ENCODE measurements around the gene DSTN. TPM values are rescaled to one million over a fixed set of nuclear protein-coding genes. Genes with fewer than 3 reads are reported as not detected.

The DSTN gene
- total RNA-seq, 4 donors from 2014 or later = 111 to 151 (median 117) TPM

DNA sequence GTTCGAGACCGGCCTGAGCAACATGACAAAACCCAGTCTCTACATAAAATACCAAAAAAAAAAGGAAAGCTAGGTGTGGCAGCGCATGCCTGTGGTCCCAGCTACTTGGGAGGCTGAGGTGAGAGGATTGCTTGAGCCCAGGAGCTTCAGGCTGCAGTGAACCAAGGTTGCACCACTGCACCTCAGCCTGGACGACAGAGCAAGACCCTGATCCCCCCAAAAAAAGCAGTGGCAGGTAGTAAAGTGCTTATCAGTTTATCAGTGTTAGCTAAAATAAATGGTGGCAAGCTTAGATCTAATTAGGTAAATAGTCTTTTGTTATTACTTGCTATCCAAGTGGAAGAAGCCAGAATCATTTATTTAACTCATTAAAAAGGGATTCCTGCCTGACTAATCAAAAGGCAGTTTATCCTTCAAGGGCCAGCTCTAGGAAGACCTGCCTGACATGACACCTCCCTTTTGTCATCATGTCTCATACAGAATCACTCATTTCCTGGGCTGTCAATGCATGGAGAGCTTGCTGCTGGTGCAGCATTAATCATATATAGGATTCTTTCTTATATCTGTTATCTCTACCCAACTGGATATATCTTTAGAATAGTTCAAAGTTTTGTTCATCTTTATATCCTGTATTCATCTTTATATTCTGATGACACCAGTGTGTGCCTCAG lies 9.6 kb downstream of the DSTN start:
- no peak for TF ChIP-seq POLR2A (IDR thresholded peaks at IDR 0.05)
- TF ChIP-seq, protein P1, sequence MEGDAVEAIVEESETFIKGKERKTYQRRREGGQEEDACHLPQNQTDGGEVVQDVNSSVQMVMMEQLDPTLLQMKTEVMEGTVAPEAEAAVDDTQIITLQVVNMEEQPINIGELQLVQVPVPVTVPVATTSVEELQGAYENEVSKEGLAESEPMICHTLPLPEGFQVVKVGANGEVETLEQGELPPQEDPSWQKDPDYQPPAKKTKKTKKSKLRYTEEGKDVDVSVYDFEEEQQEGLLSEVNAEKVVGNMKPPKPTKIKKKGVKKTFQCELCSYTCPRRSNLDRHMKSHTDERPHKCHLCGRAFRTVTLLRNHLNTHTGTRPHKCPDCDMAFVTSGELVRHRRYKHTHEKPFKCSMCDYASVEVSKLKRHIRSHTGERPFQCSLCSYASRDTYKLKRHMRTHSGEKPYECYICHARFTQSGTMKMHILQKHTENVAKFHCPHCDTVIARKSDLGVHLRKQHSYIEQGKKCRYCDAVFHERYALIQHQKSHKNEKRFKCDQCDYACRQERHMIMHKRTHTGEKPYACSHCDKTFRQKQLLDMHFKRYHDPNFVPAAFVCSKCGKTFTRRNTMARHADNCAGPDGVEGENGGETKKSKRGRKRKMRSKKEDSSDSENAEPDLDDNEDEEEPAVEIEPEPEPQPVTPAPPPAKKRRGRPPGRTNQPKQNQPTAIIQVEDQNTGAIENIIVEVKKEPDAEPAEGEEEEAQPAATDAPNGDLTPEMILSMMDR (IDR thresholded peaks at IDR 0.05) = no peak
- Histone ChIP-seq H3K27ac (no peak overlapping the region), H3K9me3 (no peaks in the 10 kb centered on the region), H3K27me3 (no peaks in the 10 kb centered on the region), H3K4me1 (peaks cover 0 to 15% (median 0%) of the 10 kb centered on the region in 4 donors), H3K4me3 (no peak overlapping the region), H3K36me3 (no peaks in the 10 kb centered on the region)
- no peak for DNase-seq

DNA sequence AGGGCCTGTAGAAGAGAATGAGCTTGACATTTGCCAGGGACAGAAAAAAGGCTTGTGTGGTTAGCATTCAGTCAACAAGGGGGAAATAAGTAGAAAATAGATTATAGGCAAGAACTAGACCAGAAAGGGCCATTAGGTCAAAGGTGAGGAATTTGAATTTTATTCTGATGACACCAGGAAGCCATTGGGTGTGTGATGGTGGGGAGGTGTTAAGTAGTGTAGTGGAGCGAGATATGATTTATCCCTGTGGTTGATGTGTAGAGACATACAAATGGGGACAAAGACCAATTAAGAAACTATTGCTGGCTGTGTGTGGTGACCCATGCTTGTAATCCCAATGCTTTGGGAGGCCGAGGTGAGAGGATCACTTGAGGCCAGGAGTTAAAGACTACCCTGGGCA lies 11.0 kb downstream of the DSTN start:
- Histone ChIP-seq H3K9me3 (no peaks in the 10 kb centered on the region), H3K27ac (no peak overlapping the region), H3K36me3 (no peaks in the 10 kb centered on the region), H3K4me3 (no peak overlapping the region), H3K27me3 (no peaks in the 10 kb centered on the region), H3K4me1 (peaks cover 0 to 15% (median 0%) of the 10 kb centered on the region in 4 donors)
- no peak for TF ChIP-seq POLR2A (IDR thresholded peaks at IDR 0.05)
- TF ChIP-seq, protein P1 (IDR thresholded peaks at IDR 0.05) = no peak
- DNase-seq = no peak

DNA sequence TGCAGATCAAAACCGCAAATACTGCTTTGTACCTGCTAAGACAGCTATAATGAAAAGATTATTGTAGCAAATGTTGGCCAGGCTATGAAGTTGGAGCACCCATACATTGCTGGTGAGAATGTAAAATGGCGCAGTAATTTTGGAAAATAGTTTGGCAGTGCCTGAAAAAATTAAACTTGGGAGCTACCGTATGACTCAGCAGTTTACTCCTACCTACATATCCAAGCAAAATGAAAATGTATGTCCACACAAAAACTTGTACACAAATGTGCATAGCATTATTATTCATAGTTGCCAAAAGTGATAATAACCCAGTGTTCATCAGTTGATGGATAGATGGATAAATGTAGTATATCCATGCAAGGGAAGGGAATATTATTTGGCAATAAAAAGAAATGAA lies 13.3 kb downstream of the DSTN start:
- no peak overlapping the region for H3K4me3 ChIP-seq
- no peaks in the 10 kb centered on the region for H3K9me3 ChIP-seq
- no peaks in the 10 kb centered on the region for H3K36me3 ChIP-seq
- H3K27me3 ChIP-seq = no peaks in the 10 kb centered on the region
- H3K27ac ChIP-seq = no peak overlapping the region
- peaks cover 0 to 15% (median 0%) of the 10 kb centered on the region in 4 donors for H3K4me1 ChIP-seq
- no peak for DNase-seq
- TF ChIP-seq POLR2A (IDR thresholded peaks at IDR 0.05) = no peak
- TF ChIP-seq, protein P1 (IDR thresholded peaks at IDR 0.05) = no peak

DNA sequence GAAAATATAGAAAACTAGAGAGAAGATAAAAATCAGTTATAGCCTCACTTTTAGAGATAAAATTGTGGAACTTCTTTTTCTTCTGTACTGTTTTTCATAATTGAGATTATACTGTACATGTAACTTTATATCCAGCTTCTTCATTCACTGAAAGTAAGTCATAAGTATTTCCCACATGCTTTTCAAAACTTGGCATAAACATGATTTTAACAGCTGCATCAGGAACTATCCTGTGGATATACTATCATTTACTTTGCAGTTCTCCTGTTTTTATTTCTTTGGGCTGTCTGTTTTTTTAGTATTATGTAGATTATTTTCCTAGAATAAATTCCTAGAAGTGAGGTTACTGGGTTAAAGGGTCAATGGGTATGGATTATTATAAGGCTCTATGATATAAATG lies 14.8 kb downstream of the DSTN start:
- Histone ChIP-seq H3K4me3 (no peak overlapping the region), H3K27ac (no peak overlapping the region), H3K4me1 (peaks cover 0 to 7% (median 0%) of the 10 kb centered on the region in 4 donors), H3K9me3 (no peaks in the 10 kb centered on the region), H3K36me3 (no peaks in the 10 kb centered on the region), H3K27me3 (no peaks in the 10 kb centered on the region)
- TF ChIP-seq POLR2A (IDR thresholded peaks at IDR 0.05) = no peak
- TF ChIP-seq, protein P1 (IDR thresholded peaks at IDR 0.05) = no peak
- no peak for DNase-seq

DNA sequence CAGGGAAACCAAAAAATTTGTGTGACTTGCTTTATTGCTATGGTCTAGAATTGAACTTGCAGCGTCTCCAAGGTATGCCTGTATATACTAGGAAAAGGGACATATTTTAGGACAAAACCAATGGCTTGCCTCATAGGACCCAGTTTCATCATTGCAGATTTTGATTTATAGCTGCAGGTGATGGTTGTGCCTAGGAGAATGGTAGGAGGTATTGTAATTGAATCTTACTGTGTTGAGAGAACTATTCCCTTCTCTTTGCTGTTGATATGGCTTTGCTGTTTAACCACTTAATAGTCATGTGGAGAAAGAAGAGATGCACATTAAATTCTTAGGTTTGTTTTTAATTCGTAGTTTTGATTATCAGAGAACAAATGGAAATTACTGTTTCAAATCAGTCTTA lies 16.4 kb downstream of the DSTN start:
- Histone ChIP-seq H3K27ac (no peak overlapping the region), H3K36me3 (no peaks in the 10 kb centered on the region), H3K4me3 (no peak overlapping the region), H3K4me1 (no peaks in the 10 kb centered on the region), H3K27me3 (no peaks in the 10 kb centered on the region), H3K9me3 (no peaks in the 10 kb centered on the region)
- TF ChIP-seq, protein P1 (IDR thresholded peaks at IDR 0.05) = no peak
- no peak for TF ChIP-seq POLR2A (IDR thresholded peaks at IDR 0.05)
- no peak for DNase-seq

Measured in Peyer's patch (tissue), 4 donors.